T47D (cell line): ENCODE results near the gene BLNK.
"Not testable (repeated sequence)": the region's sequence is repeated elsewhere in the genome, so short reads cannot be mapped to it uniquely, and the experiment has no call there.

Source experiments
- DNase-seq, 2 experiments: peaks; one replicate each; pipeline versions ENCODE4 v3.0.0 to v3.0.0-alpha.2; 2011 to 2012; ENCODE audit warnings: low read depth in 1 of 2, low spot score in 1 of 2
- JUND ChIP-seq: IDR thresholded peaks from 2 replicates; pipeline ENCODE4 v1.6.1; 2012; ENCODE audit warnings: low read depth
- in situ Hi-C: cut with HindIII; loops from 2 replicates; pipeline ENCODE4 v1.10.0; 2016; ENCODE audit warnings: low sequenced_read_pairs, low pct_unique_long_range_greater_than_20kb

BLNK gene

GRCh38 chr10:96222908-96223307, 48.5 kb downstream of the BLNK start:
- in situ Hi-C loops, result no loop called here
- DNase-seq, result no peak
- TF ChIP-seq JUND, result no peak

GRCh38 chr10:96222441-96222840, 48.9 kb downstream of the BLNK start:
- no peak for TF ChIP-seq JUND
- DNase-seq, result no peak
- in situ Hi-C loops, result no loop called here

- no peak for DNase-seq
- in situ Hi-C loops, result no loop called here
- TF ChIP-seq JUND, result no peak
Observed at GRCh38 chr10:96218826-96219225, 52.5 kb downstream of the BLNK start.

- no peak for DNase-seq
- TF ChIP-seq JUND, result no peak
- in situ Hi-C loops, result no loop called here
Observed at GRCh38 chr10:96217711-96218110, 53.7 kb downstream of the BLNK start.

- no peak for TF ChIP-seq JUND
- in situ Hi-C loops, result no loop called here
- no peak for DNase-seq
Observed at GRCh38 chr10:96216775-96217174, 54.6 kb downstream of the BLNK start.

- no peak for DNase-seq
- no peak for TF ChIP-seq JUND
- in situ Hi-C loops, result no loop called here
Observed at GRCh38 chr10:96212911-96213310, 58.5 kb downstream of the BLNK start.

GRCh38 chr10:96211764-96212163, 59.6 kb downstream of the BLNK start:
- DNase-seq, result no peak
- in situ Hi-C loops, result no loop called here
- TF ChIP-seq JUND, result no peak

GRCh38 chr10:96208946-96209345, 62.4 kb downstream of the BLNK start:
- no peak for DNase-seq
- in situ Hi-C loops, result no loop called here
- no peak for TF ChIP-seq JUND

- no peak for DNase-seq
- TF ChIP-seq JUND, result no peak
- in situ Hi-C loops, result no loop called here
Observed at GRCh38 chr10:96208271-96208670, 63.1 kb downstream of the BLNK start.

- DNase-seq, result no peak
- in situ Hi-C loops, result no loop called here
- TF ChIP-seq JUND, result no peak
Observed at GRCh38 chr10:96205580-96205979, 65.8 kb downstream of the BLNK start.

- no peak for DNase-seq
- in situ Hi-C loops, result no loop called here
- TF ChIP-seq JUND, result no peak
Observed at GRCh38 chr10:96201525-96201924, 69.8 kb downstream of the BLNK start.

- DNase-seq, in situ Hi-C loops: not testable (repeated sequence)
Observed at GRCh38 chr10:96189505-96189904, 81.9 kb downstream of the BLNK start.

- no peak for DNase-seq
- in situ Hi-C loops, result no loop called here
Observed at GRCh38 chr10:96188916-96189315, 82.5 kb downstream of the BLNK start.

GRCh38 chr10:96188421-96188820, 82.9 kb downstream of the BLNK start:
- in situ Hi-C loops, result no loop called here
- no peak for DNase-seq
- no peak for TF ChIP-seq JUND

More at GRCh38 chr10:96188916-96189315, 82.5 kb downstream of the BLNK start:
- no peak for TF ChIP-seq JUND
